H1 (cell line): ENCODE measurements around the gene NRP2. TPM values are rescaled to one million over a fixed set of nuclear protein-coding genes. Genes with fewer than 3 reads are reported as not detected.

Source experiments
- ASH2L ChIP-seq: fragments of 200-600, 300-600 bp; sonication (generic); IDR thresholded peaks from one replicate; pipeline ENCODE4 v1.7.1; 2017; ENCODE audit warnings: low read length
- BRCA1 ChIP-seq: IDR thresholded peaks from 2 replicates; pipeline ENCODE4 v1.6.1; 2012; ENCODE audit warnings: low read depth, low read length, improper control_type of control experiment
- CHD1 ChIP-seq: IDR thresholded peaks from 2 replicates; pipeline ENCODE4 v1.6.1; 2012; ENCODE audit warnings: low read depth, low read length, improper control_type of control experiment
- EZH2 ChIP-seq: fragments of 200-600 bp; sonication (generic); IDR thresholded peaks from 2 replicates; pipeline ENCODE4 v1.7.1; 2012; ENCODE audit warnings: low read depth, mild to moderate bottlenecking, moderate library complexity, low read length, inconsistent platforms; ENCODE audit not compliant: severe bottlenecking
- POLR2A ChIP-seq, 2 experiments: IDR thresholded peaks; 1 replicate in 1 of 2; 2 replicates in 1 of 2; pipeline ENCODE4 v1.6.1; 2011; ENCODE audit warnings: low read depth in 2 of 2, low read length in 2 of 2, mild to moderate bottlenecking in 2 of 2; ENCODE audit errors: control extremely low read depth in 1 of 2
- SIN3A ChIP-seq, 2 experiments: IDR thresholded peaks in 1 of 2; conservative IDR thresholded peaks in 1 of 2; 2 replicates each; pipeline ENCODE4 v1.6.1; 2011 to 2012; ENCODE audit warnings: low read length in 2 of 2, improper control_type of control experiment in 1 of 2, low read depth in 1 of 2, mild to moderate bottlenecking in 1 of 2
- SP4 ChIP-seq: IDR thresholded peaks from 2 replicates; pipeline ENCODE4 v1.6.1; 2012; ENCODE audit warnings: low read length, inconsistent platforms
- TAF7 ChIP-seq: optimal IDR thresholded peaks from 2 replicates; pipeline ENCODE3; 2011; ENCODE audit warnings: low read depth, mild to moderate bottlenecking, inconsistent platforms, low read length, moderate library complexity, borderline replicate concordance
- TBP ChIP-seq: IDR thresholded peaks from 2 replicates; pipeline ENCODE4 v1.6.1; 2011; ENCODE audit warnings: low read depth, low read length, improper control_type of control experiment
- polyA plus RNA-seq, 7 experiments: library from polyadenylated mRNA; depleted of rRNA in 3 of 7; stranded (reverse) in 5 of 7; unstranded in 2 of 7; fragments of >200 nt in 5 of 7; fragments of 200-250 nt in 2 of 7; gene quantifications; 1 replicate in 5 of 7; 2 replicates in 1 of 7; 4 replicates in 1 of 7; pipeline versions ENCODE4 v1.2.1 to v1.2.3, GENCODE V29; 2011 to 2013; ENCODE audit warnings: missing spikeins in 2 of 7, mixed read lengths in 2 of 7
- total RNA-seq: library from RNA; stranded (reverse); fragmentation: NEBNext Ultra II Directional; extraction: Animal tissue kit (Norgen Biotek cat#: 25700); gene quantifications from 2 replicates; pipeline ENCODE4 v1.2.1, GENCODE V29; 2021
- TF ChIP-seq, protein P1 (sequence below): fragments of 300-600 bp; sonication (generic); IDR thresholded peaks from 2 replicates; pipeline ENCODE4 v1.7.1; 2012; ENCODE audit warnings: low read length, moderate library complexity, mild to moderate bottlenecking, inconsistent platforms; ENCODE audit not compliant: insufficient replicate concordance
- TF ChIP-seq, protein P2 (sequence below): IDR thresholded peaks from 2 replicates; pipeline ENCODE4 v1.6.1; 2012; ENCODE audit warnings: low read length, inconsistent platforms

The NRP2 gene
- total and polyA plus RNA-seq, 2 of the 8 experiments (the other 6 are each of a cell fraction or from before 2014, with no cell fraction given), result 32.0 to 37.8 TPM

DNA sequence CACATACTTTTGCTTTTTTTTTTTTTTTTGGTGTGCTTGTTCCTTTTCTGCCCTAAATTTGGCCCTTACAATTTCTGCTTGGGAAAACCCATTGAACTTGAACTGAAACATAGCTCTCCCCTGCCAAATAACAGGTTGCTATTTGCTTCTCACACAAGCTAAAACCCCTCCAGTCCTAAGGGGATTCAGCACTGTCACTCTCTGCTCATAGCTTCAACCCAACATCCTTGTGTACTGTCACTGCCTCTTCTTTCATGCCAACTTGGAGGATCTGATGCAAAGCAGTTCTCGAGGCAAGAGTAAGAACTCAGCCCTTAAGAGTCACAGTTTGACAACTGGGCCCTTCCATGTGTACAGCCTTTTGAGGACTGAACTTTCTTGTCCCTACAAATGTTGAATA is 30.6 kb upstream of the NRP2 start (continued):
- TF ChIP-seq, protein P1, sequence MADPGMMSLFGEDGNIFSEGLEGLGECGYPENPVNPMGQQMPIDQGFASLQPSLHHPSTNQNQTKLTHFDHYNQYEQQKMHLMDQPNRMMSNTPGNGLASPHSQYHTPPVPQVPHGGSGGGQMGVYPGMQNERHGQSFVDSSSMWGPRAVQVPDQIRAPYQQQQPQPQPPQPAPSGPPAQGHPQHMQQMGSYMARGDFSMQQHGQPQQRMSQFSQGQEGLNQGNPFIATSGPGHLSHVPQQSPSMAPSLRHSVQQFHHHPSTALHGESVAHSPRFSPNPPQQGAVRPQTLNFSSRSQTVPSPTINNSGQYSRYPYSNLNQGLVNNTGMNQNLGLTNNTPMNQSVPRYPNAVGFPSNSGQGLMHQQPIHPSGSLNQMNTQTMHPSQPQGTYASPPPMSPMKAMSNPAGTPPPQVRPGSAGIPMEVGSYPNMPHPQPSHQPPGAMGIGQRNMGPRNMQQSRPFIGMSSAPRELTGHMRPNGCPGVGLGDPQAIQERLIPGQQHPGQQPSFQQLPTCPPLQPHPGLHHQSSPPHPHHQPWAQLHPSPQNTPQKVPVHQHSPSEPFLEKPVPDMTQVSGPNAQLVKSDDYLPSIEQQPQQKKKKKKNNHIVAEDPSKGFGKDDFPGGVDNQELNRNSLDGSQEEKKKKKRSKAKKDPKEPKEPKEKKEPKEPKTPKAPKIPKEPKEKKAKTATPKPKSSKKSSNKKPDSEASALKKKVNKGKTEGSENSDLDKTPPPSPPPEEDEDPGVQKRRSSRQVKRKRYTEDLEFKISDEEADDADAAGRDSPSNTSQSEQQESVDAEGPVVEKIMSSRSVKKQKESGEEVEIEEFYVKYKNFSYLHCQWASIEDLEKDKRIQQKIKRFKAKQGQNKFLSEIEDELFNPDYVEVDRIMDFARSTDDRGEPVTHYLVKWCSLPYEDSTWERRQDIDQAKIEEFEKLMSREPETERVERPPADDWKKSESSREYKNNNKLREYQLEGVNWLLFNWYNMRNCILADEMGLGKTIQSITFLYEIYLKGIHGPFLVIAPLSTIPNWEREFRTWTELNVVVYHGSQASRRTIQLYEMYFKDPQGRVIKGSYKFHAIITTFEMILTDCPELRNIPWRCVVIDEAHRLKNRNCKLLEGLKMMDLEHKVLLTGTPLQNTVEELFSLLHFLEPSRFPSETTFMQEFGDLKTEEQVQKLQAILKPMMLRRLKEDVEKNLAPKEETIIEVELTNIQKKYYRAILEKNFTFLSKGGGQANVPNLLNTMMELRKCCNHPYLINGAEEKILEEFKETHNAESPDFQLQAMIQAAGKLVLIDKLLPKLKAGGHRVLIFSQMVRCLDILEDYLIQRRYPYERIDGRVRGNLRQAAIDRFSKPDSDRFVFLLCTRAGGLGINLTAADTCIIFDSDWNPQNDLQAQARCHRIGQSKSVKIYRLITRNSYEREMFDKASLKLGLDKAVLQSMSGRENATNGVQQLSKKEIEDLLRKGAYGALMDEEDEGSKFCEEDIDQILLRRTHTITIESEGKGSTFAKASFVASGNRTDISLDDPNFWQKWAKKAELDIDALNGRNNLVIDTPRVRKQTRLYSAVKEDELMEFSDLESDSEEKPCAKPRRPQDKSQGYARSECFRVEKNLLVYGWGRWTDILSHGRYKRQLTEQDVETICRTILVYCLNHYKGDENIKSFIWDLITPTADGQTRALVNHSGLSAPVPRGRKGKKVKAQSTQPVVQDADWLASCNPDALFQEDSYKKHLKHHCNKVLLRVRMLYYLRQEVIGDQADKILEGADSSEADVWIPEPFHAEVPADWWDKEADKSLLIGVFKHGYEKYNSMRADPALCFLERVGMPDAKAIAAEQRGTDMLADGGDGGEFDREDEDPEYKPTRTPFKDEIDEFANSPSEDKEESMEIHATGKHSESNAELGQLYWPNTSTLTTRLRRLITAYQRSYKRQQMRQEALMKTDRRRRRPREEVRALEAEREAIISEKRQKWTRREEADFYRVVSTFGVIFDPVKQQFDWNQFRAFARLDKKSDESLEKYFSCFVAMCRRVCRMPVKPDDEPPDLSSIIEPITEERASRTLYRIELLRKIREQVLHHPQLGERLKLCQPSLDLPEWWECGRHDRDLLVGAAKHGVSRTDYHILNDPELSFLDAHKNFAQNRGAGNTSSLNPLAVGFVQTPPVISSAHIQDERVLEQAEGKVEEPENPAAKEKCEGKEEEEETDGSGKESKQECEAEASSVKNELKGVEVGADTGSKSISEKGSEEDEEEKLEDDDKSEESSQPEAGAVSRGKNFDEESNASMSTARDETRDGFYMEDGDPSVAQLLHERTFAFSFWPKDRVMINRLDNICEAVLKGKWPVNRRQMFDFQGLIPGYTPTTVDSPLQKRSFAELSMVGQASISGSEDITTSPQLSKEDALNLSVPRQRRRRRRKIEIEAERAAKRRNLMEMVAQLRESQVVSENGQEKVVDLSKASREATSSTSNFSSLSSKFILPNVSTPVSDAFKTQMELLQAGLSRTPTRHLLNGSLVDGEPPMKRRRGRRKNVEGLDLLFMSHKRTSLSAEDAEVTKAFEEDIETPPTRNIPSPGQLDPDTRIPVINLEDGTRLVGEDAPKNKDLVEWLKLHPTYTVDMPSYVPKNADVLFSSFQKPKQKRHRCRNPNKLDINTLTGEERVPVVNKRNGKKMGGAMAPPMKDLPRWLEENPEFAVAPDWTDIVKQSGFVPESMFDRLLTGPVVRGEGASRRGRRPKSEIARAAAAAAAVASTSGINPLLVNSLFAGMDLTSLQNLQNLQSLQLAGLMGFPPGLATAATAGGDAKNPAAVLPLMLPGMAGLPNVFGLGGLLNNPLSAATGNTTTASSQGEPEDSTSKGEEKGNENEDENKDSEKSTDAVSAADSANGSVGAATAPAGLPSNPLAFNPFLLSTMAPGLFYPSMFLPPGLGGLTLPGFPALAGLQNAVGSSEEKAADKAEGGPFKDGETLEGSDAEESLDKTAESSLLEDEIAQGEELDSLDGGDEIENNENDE, result no peak
- TF ChIP-seq TAF7 (no peak), SP4 (no peak), SIN3A (conservative IDR thresholded peaks at IDR 0.05 in 1 of 2, IDR thresholded peaks at IDR 0.05 in 1 of 2; ENCODE audit: low read depth in 1 of 2, low read length in 2 of 2) (no peak), TBP (no peak), ASH2L (no peak), EZH2 (no peak), POLR2A (IDR thresholded peaks at IDR 0.05; ENCODE audit: control extremely low read depth in 1 of 2, low read depth in 2 of 2, low read length in 2 of 2) (no peak), CHD1 (no peak), BRCA1 (no peak)
- TF ChIP-seq, protein P2, sequence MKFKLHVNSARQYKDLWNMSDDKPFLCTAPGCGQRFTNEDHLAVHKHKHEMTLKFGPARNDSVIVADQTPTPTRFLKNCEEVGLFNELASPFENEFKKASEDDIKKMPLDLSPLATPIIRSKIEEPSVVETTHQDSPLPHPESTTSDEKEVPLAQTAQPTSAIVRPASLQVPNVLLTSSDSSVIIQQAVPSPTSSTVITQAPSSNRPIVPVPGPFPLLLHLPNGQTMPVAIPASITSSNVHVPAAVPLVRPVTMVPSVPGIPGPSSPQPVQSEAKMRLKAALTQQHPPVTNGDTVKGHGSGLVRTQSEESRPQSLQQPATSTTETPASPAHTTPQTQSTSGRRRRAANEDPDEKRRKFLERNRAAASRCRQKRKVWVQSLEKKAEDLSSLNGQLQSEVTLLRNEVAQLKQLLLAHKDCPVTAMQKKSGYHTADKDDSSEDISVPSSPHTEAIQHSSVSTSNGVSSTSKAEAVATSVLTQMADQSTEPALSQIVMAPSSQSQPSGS, result no peak
